ENCODE data around the gene OR56A4.

DNA sequence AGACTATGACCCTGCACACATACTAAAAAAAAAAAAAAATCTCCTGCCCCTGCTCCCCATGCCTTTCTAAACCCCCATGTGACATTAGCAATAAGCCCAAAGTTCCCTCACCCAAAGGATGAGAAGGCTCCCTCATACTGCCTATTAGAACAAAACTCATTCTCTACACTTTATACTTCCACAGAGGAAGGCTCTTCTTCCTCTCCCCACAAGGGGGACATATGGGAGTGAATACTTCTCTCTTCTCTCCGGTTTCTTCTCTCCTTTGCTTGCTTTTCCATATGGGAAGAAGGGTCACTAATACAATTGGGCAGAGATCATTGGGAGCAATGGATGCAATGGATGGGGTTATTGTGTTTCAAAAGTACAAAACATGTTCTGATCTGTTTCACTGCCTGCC lies 23.3 kb downstream of the OR56A4 start:
- TF ChIP-seq, protein P1, sequence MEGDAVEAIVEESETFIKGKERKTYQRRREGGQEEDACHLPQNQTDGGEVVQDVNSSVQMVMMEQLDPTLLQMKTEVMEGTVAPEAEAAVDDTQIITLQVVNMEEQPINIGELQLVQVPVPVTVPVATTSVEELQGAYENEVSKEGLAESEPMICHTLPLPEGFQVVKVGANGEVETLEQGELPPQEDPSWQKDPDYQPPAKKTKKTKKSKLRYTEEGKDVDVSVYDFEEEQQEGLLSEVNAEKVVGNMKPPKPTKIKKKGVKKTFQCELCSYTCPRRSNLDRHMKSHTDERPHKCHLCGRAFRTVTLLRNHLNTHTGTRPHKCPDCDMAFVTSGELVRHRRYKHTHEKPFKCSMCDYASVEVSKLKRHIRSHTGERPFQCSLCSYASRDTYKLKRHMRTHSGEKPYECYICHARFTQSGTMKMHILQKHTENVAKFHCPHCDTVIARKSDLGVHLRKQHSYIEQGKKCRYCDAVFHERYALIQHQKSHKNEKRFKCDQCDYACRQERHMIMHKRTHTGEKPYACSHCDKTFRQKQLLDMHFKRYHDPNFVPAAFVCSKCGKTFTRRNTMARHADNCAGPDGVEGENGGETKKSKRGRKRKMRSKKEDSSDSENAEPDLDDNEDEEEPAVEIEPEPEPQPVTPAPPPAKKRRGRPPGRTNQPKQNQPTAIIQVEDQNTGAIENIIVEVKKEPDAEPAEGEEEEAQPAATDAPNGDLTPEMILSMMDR (IDR thresholded peaks at IDR 0.05; ENCODE audit: extremely low read depth in 1 of 2, insufficient read depth in 1 of 2, low read depth in 1 of 2, low read length in 2 of 2) = no peak
- TF ChIP-seq, protein P2, sequence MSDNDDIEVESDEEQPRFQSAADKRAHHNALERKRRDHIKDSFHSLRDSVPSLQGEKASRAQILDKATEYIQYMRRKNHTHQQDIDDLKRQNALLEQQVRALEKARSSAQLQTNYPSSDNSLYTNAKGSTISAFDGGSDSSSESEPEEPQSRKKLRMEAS (IDR thresholded peaks at IDR 0.05; ENCODE audit: insufficient read depth, insufficient read length) = no peak
- TF ChIP-seq EZH2 (IDR thresholded peaks at IDR 0.05; ENCODE audit: borderline replicate concordance, low read depth, low read length, severe bottlenecking) (no peak), POLR2A (IDR thresholded peaks at IDR 0.05; ENCODE audit: low read depth, low read length) (no peak), POLR2AphosphoS5 (IDR thresholded peaks at IDR 0.05; ENCODE audit: insufficient read depth, low read depth, low read length) (no peak), JUN (IDR thresholded peaks at IDR 0.05; ENCODE audit: borderline replicate concordance, insufficient read depth, insufficient read length, low read depth) (no peak), GATA2 (IDR thresholded peaks at IDR 0.05; ENCODE audit: insufficient read depth, insufficient read length, low read depth, low read length) (no peak)

All from endothelial cell of umbilical vein (primary cell).